Choroid plexus epithelial cell (primary cell): ENCODE measurements around the gene COL4A1.
A peak's percentile ranks its signal among the peaks of the same experiment; 100 is the strongest.

Experiments used
- DNase-seq: peaks from one replicate; pipeline ENCODE4 v3.0.0-alpha.2; 2010; ENCODE audit warnings: low read depth
- H3K4me3 ChIP-seq: 2 replicates; pipeline ENCODE4 v1.5.1; 2011; ENCODE audit warnings: low read depth, mild to moderate bottlenecking, control low read depth, low read length, moderate library complexity
- CTCF ChIP-seq: conservative IDR thresholded peaks from 2 replicates; pipeline ENCODE4 v1.5.1; 2011; ENCODE audit warnings: low read depth, mild to moderate bottlenecking, control low read depth, inconsistent platforms, low read length, moderate library complexity

COL4A1 gene

DNA sequence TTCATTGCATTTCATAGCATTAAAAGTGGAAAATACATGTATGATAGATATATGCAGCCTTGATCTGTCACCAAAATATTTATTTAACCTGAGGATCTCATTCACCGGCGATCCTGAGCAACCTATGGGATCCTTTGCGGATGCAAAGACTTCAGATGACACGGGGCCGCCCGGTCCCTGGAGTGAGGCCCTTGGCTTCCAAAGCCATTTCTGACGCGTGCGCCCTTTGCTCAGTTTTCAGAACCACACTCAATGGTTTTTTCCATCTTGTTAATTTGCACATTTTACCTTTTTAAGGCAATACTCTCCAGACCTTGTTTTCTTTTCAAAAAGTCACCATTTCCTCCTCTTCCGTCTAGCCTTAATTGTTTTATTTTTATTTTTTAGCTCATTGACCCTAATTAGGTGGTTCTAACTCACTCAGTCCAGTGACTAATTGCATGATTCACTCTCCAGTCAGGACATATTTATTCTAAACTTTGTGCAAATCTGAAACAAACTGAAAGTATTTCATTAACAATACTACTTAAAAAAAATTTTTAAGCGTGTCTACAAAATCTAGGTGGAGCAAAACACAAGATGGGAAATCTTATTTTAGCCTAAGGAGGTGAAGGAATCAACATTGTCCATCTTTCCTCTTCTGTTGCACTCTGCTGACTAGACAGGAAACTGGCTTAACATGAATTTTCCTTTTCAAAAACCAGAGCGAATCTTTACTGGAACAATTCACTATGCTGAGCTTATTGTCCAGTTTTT lies 47.9 kb downstream of the COL4A1 start:
- no peak for DNase-seq
- no peak overlapping the region for H3K4me3 ChIP-seq
- no peak for TF ChIP-seq CTCF

- TF ChIP-seq CTCF = no peak
- DNase-seq = no peak
- no peak overlapping the region for H3K4me3 ChIP-seq
These were observed 49.5 kb downstream of the COL4A1 start for GRCh38 chr13:110257408-110257807.

- DNase-seq = no peak
- H3K4me3 ChIP-seq = no peak overlapping the region
- TF ChIP-seq CTCF = no peak
These were observed 50.6 kb downstream of the COL4A1 start for GRCh38 chr13:110256126-110256905.

GRCh38 chr13:110254751-110255553 lies 52.0 kb downstream of the COL4A1 start:
- H3K4me3 ChIP-seq = no peak overlapping the region
- no peak for TF ChIP-seq CTCF
- no peak for DNase-seq

GRCh38 chr13:110254151-110254679 lies 52.7 kb downstream of the COL4A1 start:
- peak; percentile 75 for DNase-seq
- H3K4me3 ChIP-seq = no peak overlapping the region
- TF ChIP-seq CTCF = no peak

DNA sequence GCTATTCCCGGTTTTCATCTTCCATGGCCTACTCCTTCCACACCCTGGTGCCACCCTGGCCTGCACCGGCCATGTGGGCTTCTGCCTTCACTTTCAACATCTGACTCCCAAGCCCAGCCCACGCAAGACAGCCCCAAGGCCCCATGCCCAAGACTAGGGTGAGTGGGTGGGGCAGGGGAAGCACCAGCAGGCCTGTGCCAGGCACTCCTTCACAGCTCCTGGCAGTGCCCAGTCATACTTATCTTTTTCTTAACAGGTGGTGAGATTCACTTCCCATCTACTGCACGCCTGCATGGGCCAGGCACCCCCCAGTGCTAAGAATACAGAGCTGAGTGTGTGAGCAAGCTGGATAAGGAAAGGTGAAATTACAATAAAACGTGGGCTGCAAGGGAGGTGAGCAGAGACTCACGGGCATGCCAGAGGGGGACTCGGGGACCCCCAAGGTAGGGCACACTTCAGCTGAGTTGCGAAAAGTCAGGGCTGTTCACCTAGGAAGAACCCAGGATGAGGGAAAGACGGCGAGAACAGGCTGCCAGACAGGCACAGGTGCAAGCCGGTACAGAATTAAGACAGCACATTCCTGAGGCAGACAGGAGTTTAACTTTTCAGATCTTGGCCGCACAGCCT lies 55.7 kb downstream of the COL4A1 start:
- no peak for DNase-seq
- H3K4me3 ChIP-seq = no peak overlapping the region
- TF ChIP-seq CTCF = no peak
